Caco-2 (cell line): ENCODE data around the gene ZFP36L2. TPM values are rescaled to one million over a fixed set of nuclear protein-coding genes. Genes with fewer than 3 reads are reported as not detected.
A peak's percentile ranks its signal among the peaks of the same experiment; 100 is the strongest.
"Not testable (repeated sequence)": the region's sequence is repeated elsewhere in the genome, so short reads cannot be mapped to it uniquely, and the experiment has no call there.

Experiments used
- BruUV-seq: library from RNA; stranded (reverse); fragments of 400-500 nt; replicated peaks from 2 replicates; lab custom pipeline; 2021; lab: Mats Ljungman, UMichigan
- CTCF ChIA-PET: fragments of 300-600 bp; sonication (Branson Sonifier 250); formaldehyde crosslinking; loops from one replicate; lab custom pipeline; 2022; ENCODE audit warnings: antibody characterized with exemption; lab: Charles Lee
- POLR2A ChIA-PET: fragments of 300-600 bp; sonication (Branson Sonifier 250); formaldehyde crosslinking; loops from one replicate; lab custom pipeline; 2022; ENCODE audit warnings: antibody characterized with exemption; lab: Charles Lee
- DNase-seq, 2 experiments: peaks; one replicate each; pipeline versions ENCODE4 v3.0.0 to v3.0.0-alpha.2; 2020 to 2022
- H3K27me3 ChIP-seq: replicated peaks from 2 replicates; pipeline ENCODE4 v1.6.0; 2011; ENCODE audit warnings: low read length; ENCODE audit not compliant: control insufficient read depth, insufficient read depth
- H3K36me3 ChIP-seq: 2 replicates; pipeline ENCODE4 v1.5.1; 2011; ENCODE audit warnings: low read length; ENCODE audit not compliant: control insufficient read depth, insufficient read depth
- H3K4me1 ChIP-seq: fragments of 250-450 bp; sonication (Bioruptor Pico); 2 replicates; pipeline ENCODE4 v1.5.1; 2020; ENCODE audit warnings: mild to moderate bottlenecking
- H3K4me3 ChIP-seq: 2 replicates; pipeline ENCODE4 v1.5.1; 2011; ENCODE audit warnings: low read depth, mild to moderate bottlenecking, control low read depth, low read length
- H3K9me3 ChIP-seq: fragments of 250-450 bp; sonication (Bioruptor Pico); 2 replicates; pipeline ENCODE4 v1.5.1; 2020; ENCODE audit warnings: mild to moderate bottlenecking, moderate library complexity
- H3K27ac Mint-ChIP-seq: one replicate; pipeline ENCODE4 v1.8.0; 2022; ENCODE audit warnings: mixed read lengths; ENCODE audit not compliant: unreplicated experiment
- H3K27me3 Mint-ChIP-seq: one replicate; pipeline ENCODE4 v1.8.0; 2022; ENCODE audit warnings: mixed read lengths; ENCODE audit not compliant: insufficient read depth, unreplicated experiment
- H3K36me3 Mint-ChIP-seq: one replicate; pipeline ENCODE4 v1.8.0; 2022; ENCODE audit warnings: mild to moderate bottlenecking, mixed read lengths; ENCODE audit not compliant: insufficient read depth, unreplicated experiment
- H3K4me1 Mint-ChIP-seq: one replicate; pipeline ENCODE4 v1.8.0; 2022; ENCODE audit warnings: low read depth, mixed read lengths; ENCODE audit not compliant: unreplicated experiment
- H3K4me3 Mint-ChIP-seq: one replicate; pipeline ENCODE4 v1.8.0; 2022; ENCODE audit warnings: mild to moderate bottlenecking, moderate library complexity, mixed read lengths; ENCODE audit not compliant: unreplicated experiment
- H3K9me3 Mint-ChIP-seq: one replicate; pipeline ENCODE4 v1.8.0; 2022; ENCODE audit warnings: mixed read lengths; ENCODE audit not compliant: unreplicated experiment
- CTCF ChIP-seq, 2 experiments: fragments of 200-600 bp in 1 of 2; IDR thresholded peaks; 1 replicate in 1 of 2; 2 replicates in 1 of 2; pipeline versions ENCODE4 v1.5.1 to v1.8.0; 2011 to 2022; ENCODE audit warnings: antibody characterized with exemption in 1 of 2, control low read depth in 1 of 2, inconsistent platforms in 1 of 2, low read depth in 1 of 2, low read length in 1 of 2, mild to moderate bottlenecking in 1 of 2, moderate library complexity in 1 of 2; ENCODE audit not compliant: insufficient read depth in 1 of 2, severe bottlenecking in 1 of 2, unreplicated experiment in 1 of 2
- intact Hi-C: fragments of 100-400 bp; cut with micrococcal nuclease; formaldehyde crosslinking; loops from one replicate; pipeline ENCODE4 v1.10.0; 2022; ENCODE audit not compliant: unreplicated experiment
- total RNA-seq: library from RNA; stranded (reverse); gene quantifications from 2 replicates; pipeline ENCODE4 v1.2.3, GENCODE V29; 2022

ZFP36L2 gene
- total RNA-seq, 1 experiment from 2014 or later, result 225 TPM

GRCh38 chr2:43190311-43191052 lies 35.9 kb downstream of the ZFP36L2 start:
- no peaks in the 10 kb centered on the region for H3K9me3 Mint-ChIP-seq
- Histone ChIP-seq H3K9me3 (no peaks in the 10 kb centered on the region), H3K27me3 (no peaks in the 10 kb centered on the region), H3K4me1 (peaks cover 63% of the 10 kb centered on the region), H3K36me3 (no peaks in the 10 kb centered on the region), H3K4me3 (no peak overlapping the region)
- H3K4me1 Mint-ChIP-seq, result peaks cover 49% of the 10 kb centered on the region
- BruUV-seq, result no TSS peak
- peaks cover 25% of the 10 kb centered on the region for H3K36me3 Mint-ChIP-seq
- H3K27me3 Mint-ChIP-seq, result no peaks in the 10 kb centered on the region
- DNase-seq, result no peak
- no peak overlapping the region for H3K4me3 Mint-ChIP-seq
- H3K27ac Mint-ChIP-seq, result peak overlapping the region; percentile 69
- POLR2A ChIA-PET, result no interaction called here
- no peak for TF ChIP-seq CTCF (IDR thresholded peaks at IDR 0.05; ENCODE audit: insufficient read depth in 1 of 2, low read depth in 1 of 2, low read length in 1 of 2, severe bottlenecking in 1 of 2, unreplicated experiment in 1 of 2)
- intact Hi-C loops, result no loop called here
- CTCF ChIA-PET, result interaction anchor here (0.6 kb wide), 1 partner anchor 34 kb away, joined by 5 read pairs; no protein-coding TSS in a partner anchor

- H3K27me3 Mint-ChIP-seq, H3K27ac Mint-ChIP-seq, H3K9me3 Mint-ChIP-seq, H3K4me3 Mint-ChIP-seq, CTCF ChIA-PET, POLR2A ChIA-PET, H3K4me3 ChIP-seq, H3K36me3 ChIP-seq, H3K27me3 ChIP-seq, intact Hi-C loops, H3K9me3 ChIP-seq, BruUV-seq, DNase-seq: not testable (repeated sequence)
- Mint-ChIP-seq H3K36me3 (peaks cover 24% of the 10 kb centered on the region), H3K4me1 (peaks cover 44% of the 10 kb centered on the region)
- peaks cover 57% of the 10 kb centered on the region for H3K4me1 ChIP-seq
Observed at GRCh38 chr2:43189861-43190260, 36.5 kb downstream of the ZFP36L2 start.

GRCh38 chr2:43188561-43189386 lies 37.6 kb downstream of the ZFP36L2 start:
- peaks cover 42% of the 10 kb centered on the region for H3K4me1 Mint-ChIP-seq
- no peaks in the 10 kb centered on the region for H3K9me3 Mint-ChIP-seq

More at GRCh38 chr2:43188561-43189386, 37.6 kb downstream of the ZFP36L2 start:
- ChIA-PET POLR2A (no interaction called here), CTCF (interaction anchor here (0.7 kb wide), 1 partner anchor 25 kb away, joined by 4 read pairs; no protein-coding TSS in a partner anchor)
- Histone ChIP-seq H3K27me3 (no peaks in the 10 kb centered on the region), H3K4me3 (no peak overlapping the region), H3K36me3 (no peaks in the 10 kb centered on the region), H3K4me1 (peaks cover 52% of the 10 kb centered on the region), H3K9me3 (no peaks in the 10 kb centered on the region)
- intact Hi-C loops, result no loop called here
- TF ChIP-seq CTCF (IDR thresholded peaks at IDR 0.05; ENCODE audit: insufficient read depth in 1 of 2, low read depth in 1 of 2, low read length in 1 of 2, severe bottlenecking in 1 of 2, unreplicated experiment in 1 of 2), result no peak
- Mint-ChIP-seq H3K27me3 (no peaks in the 10 kb centered on the region), H3K36me3 (peaks cover 17% of the 10 kb centered on the region), H3K4me3 (no peak overlapping the region), H3K27ac (peak overlapping the region; percentile 49)
- DNase-seq, result no peak
- no TSS peak for BruUV-seq
